Right lobe of liver (tissue), 4 donors: Measurements from ENCODE around the gene CYB561D1.

Experiments used
- CTCF ChIP-seq, 4 donors: fragments of 200-600 bp in 3 of 4; fragments of 450-650 bp in 1 of 4; IDR thresholded peaks; one replicate each; pipeline versions ENCODE4 v1.5.1 to v1.8.0; 2016 to 2022; ENCODE audit warnings: antibody characterized with exemption in 4 of 4, mild to moderate bottlenecking in 2 of 4
- POLR2A ChIP-seq: fragments of 450-650 bp; IDR thresholded peaks from one replicate; pipeline ENCODE4 v1.6.1; 2017; ENCODE audit warnings: antibody characterized with exemption, mild to moderate bottlenecking
- donor health status: DM: no; HTN: no; CAD: no.
- donor health status: DM: no; HTN: no; CAD: no.
- donor health status: DM: no; HTN: yes; CAD: no.

GRCh38 chr1:109466125-109466451 lies 27.8 kb upstream of the CYB561D1 start:
- TF ChIP-seq POLR2A (no peak), CTCF (IDR thresholded peaks at IDR 0.05) (no peak)
